ENCODE results near the gene GEMIN8. TPM values are rescaled to one million over a fixed set of nuclear protein-coding genes. Genes with fewer than 3 reads are reported as not detected.

Gene GEMIN8
- total RNA-seq, 1 experiment from 2014 or later = 14.8 TPM

- no peak for TF ChIP-seq CTCF (conservative IDR thresholded peaks at IDR 0.05)
- H3K4me2 ChIP-seq (ENCODE audit: insufficient read depth, insufficient read length, low read length) = no peak overlapping the region
- no peaks in the 10 kb centered on the region for H3K9me3 ChIP-seq (ENCODE audit: control insufficient read depth, low read depth, low read length)
- no peak overlapping the region for H2BK120ac ChIP-seq (ENCODE audit: low read depth, low read length, poor library complexity, severe bottlenecking)
- no peak overlapping the region for H3K27ac ChIP-seq (ENCODE audit: insufficient read length, low read depth, low read length)
- no peak overlapping the region for H2BK12ac ChIP-seq (ENCODE audit: insufficient read length, low read depth, low read length)
- Mint-ChIP-seq H3K4me3 (no peak overlapping the region), H3K36me3 (ENCODE audit: insufficient read depth in 1 of 3, low read depth in 3 of 3) (peaks cover 24 to 45% (median 38%) of the 10 kb centered on the region in 3 experiments), H3K27ac (no peak overlapping the region), H3K27me3 (ENCODE audit: low read depth) (no peaks in the 10 kb centered on the region), H3K9me3 (peaks cover 9 to 37% of the 10 kb centered on the region in 2 experiments), H3K4me1 (no peaks in the 10 kb centered on the region)
- no peak overlapping the region for H3K4ac ChIP-seq (ENCODE audit: low read depth, low read length)
- no peaks in the 10 kb centered on the region for H4K20me1 ChIP-seq (ENCODE audit: control insufficient read depth, insufficient read depth, insufficient read length)
- H2AFZ ChIP-seq (ENCODE audit: low read length) = no peak overlapping the region
- no peak overlapping the region for H4K8ac ChIP-seq (replicated peaks; ENCODE audit: insufficient read length, low read depth, low read length)
- no peaks in the 10 kb centered on the region for H3K79me1 ChIP-seq (ENCODE audit: insufficient read depth, low read depth, low read length, poor library complexity, severe bottlenecking)
- no peak overlapping the region for H2AK5ac ChIP-seq (ENCODE audit: insufficient read length, low read length)
- no peak overlapping the region for H3K23ac ChIP-seq (ENCODE audit: insufficient read length, low read depth, low read length)
- no peaks in the 10 kb centered on the region for H3K79me2 ChIP-seq (ENCODE audit: insufficient read depth, low read length)
- DNase-seq = no peak
- no peak overlapping the region for H2BK15ac ChIP-seq (ENCODE audit: low read depth, low read length)
- no peak overlapping the region for H3K14ac ChIP-seq (ENCODE audit: insufficient read depth, low read length)
- H2BK5ac ChIP-seq (ENCODE audit: insufficient read length, low read length) = no peak overlapping the region
- H3K4me1 ChIP-seq (ENCODE audit: insufficient read depth, low read length) = no peaks in the 10 kb centered on the region
- no peak overlapping the region for H4K5ac ChIP-seq (ENCODE audit: insufficient read length, low read depth, low read length)
- WGBS (ENCODE audit: extremely low coverage, insufficient read length, low lambda C conversion rate) = no CpG with 5 or more reads among the region's 4 CpGs
- H4K91ac ChIP-seq (ENCODE audit: insufficient read length, low read depth, low read length) = no peak overlapping the region
- H2BK20ac ChIP-seq (ENCODE audit: low read depth, low read length, poor library complexity, severe bottlenecking) = no peak overlapping the region
- H3K18ac ChIP-seq (ENCODE audit: insufficient read length, low read depth, low read length) = no peak overlapping the region
- no peak overlapping the region for H3K56ac ChIP-seq (ENCODE audit: insufficient read length, low read depth, low read length)
- H3K27me3 ChIP-seq (ENCODE audit: insufficient read depth, low read length) = no peaks in the 10 kb centered on the region
- H3K23me2 ChIP-seq (ENCODE audit: insufficient read length, low read depth, low read length, poor library complexity, severe bottlenecking) = no peaks in the 10 kb centered on the region
- H3T11ph ChIP-seq (ENCODE audit: low read length) = no peak overlapping the region
- no peak overlapping the region for H3K9ac ChIP-seq (ENCODE audit: extremely low read depth, insufficient read length, low read length)
These were observed 15.2 kb downstream of the GEMIN8 start for GRCh38 chrX:14014526-14014925.

All from H9 (cell line).